Keratinocyte (primary cell): ENCODE results near the gene PRKAG2. TPM values are rescaled to one million over a fixed set of nuclear protein-coding genes. Genes with fewer than 3 reads are reported as not detected.

ENCODE experiments used
- DNase-seq: peaks from one replicate; pipeline ENCODE4 v3.0.0-alpha.2; 2011; ENCODE audit warnings: low read depth, missing footprints, low spot score
- FAIRE-seq: peaks from 2 replicates; lab custom pipeline; 2011; peaks lifted over from hg19 to GRCh38; lab: Jason Lieb, UNC
- H2AFZ ChIP-seq: 2 replicates; pipeline ENCODE4 v1.6.0; 2012; ENCODE audit warnings: low read length, control low read depth, inconsistent platforms; ENCODE audit not compliant: control insufficient read depth
- H3K27ac ChIP-seq: 2 replicates; pipeline ENCODE4 v1.5.1; 2011; ENCODE audit warnings: low read length; ENCODE audit not compliant: control insufficient read depth, insufficient read depth
- H3K27me3 ChIP-seq: 3 replicates; pipeline ENCODE4 v1.6.0; 2011; ENCODE audit warnings: low read length; ENCODE audit not compliant: control insufficient read depth, insufficient read depth; ENCODE audit errors: extremely low read depth
- H3K36me3 ChIP-seq, 2 experiments: 2 replicates in 1 of 2; 3 replicates in 1 of 2; pipeline ENCODE4 v1.5.1; 2011; ENCODE audit warnings: low read length in 2 of 2, mild to moderate bottlenecking in 1 of 2; ENCODE audit not compliant: control insufficient read depth in 2 of 2, insufficient read depth in 2 of 2; ENCODE audit errors: extremely low read depth in 1 of 2
- H3K4me1 ChIP-seq: 3 replicates; pipeline ENCODE4 v1.5.1; 2011; ENCODE audit warnings: low read length; ENCODE audit not compliant: control insufficient read depth, insufficient read depth; ENCODE audit errors: extremely low read depth
- H3K4me2 ChIP-seq: 3 replicates; pipeline ENCODE4 v1.6.0; 2011; ENCODE audit warnings: low read depth, low read length; ENCODE audit not compliant: control insufficient read depth, insufficient read depth; ENCODE audit errors: extremely low read depth
- H3K4me3 ChIP-seq, 3 experiments: fragments of 200-600 bp in 1 of 3; sonication (generic) in 1 of 3; 2 replicates in 2 of 3; 3 replicates in 1 of 3; pipeline ENCODE4 v1.5.1; 2011 to 2016; ENCODE audit warnings: low read length in 3 of 3, mild to moderate bottlenecking in 3 of 3, control low read depth in 2 of 3, inconsistent platforms in 1 of 3, low read depth in 1 of 3, mixed read lengths in 1 of 3, mixed run types in 1 of 3, moderate library complexity in 1 of 3; ENCODE audit not compliant: control insufficient read depth in 2 of 3, insufficient read depth in 2 of 3; ENCODE audit errors: extremely low read depth in 1 of 3
- H3K79me2 ChIP-seq: 2 replicates; pipeline ENCODE4 v1.6.0; 2012; ENCODE audit warnings: low read length; ENCODE audit not compliant: control insufficient read depth, insufficient read depth
- H3K9ac ChIP-seq: 3 replicates; pipeline ENCODE4 v1.6.0; 2011; ENCODE audit warnings: low read length; ENCODE audit not compliant: control insufficient read depth, insufficient read depth; ENCODE audit errors: extremely low read depth
- H3K9me1 ChIP-seq: 3 replicates; pipeline ENCODE4 v1.6.0; 2011; ENCODE audit warnings: low read length; ENCODE audit not compliant: control insufficient read depth, insufficient read depth; ENCODE audit errors: extremely low read depth
- H3K9me3 ChIP-seq: 2 replicates; pipeline ENCODE4 v1.5.1; 2012; ENCODE audit warnings: low read depth, low read length; ENCODE audit not compliant: control insufficient read depth
- H4K20me1 ChIP-seq: 3 replicates; pipeline ENCODE4 v1.6.0; 2011; ENCODE audit warnings: low read length; ENCODE audit not compliant: control insufficient read depth, insufficient read depth; ENCODE audit errors: extremely low read depth
- EZH2 ChIP-seq: IDR thresholded peaks from one replicate; pipeline ENCODE4 v1.6.1; 2012; ENCODE audit warnings: inconsistent platforms, mild to moderate bottlenecking, low read length, moderate library complexity
- dilution Hi-C: fragments of 300-500 bp; cut with MboI; formaldehyde crosslinking; loops from one replicate; pipeline ENCODE4 v1.7.0; 2020; ENCODE audit warnings: low sequenced_read_pairs; ENCODE audit not compliant: extremely low pct_ligation_motif_present
- polyA plus RNA-seq, 5 experiments: library from polyadenylated mRNA; depleted of rRNA in 3 of 5; stranded (reverse) in 3 of 5; stranded (forward) in 1 of 5; unstranded in 1 of 5; fragments of >200 nt; gene quantifications; 1 replicate in 1 of 5; 2 replicates in 3 of 5; 3 replicates in 1 of 5; pipeline versions ENCODE4 v1.2.1 to v1.2.3, GENCODE V29; 2011 to 2012; ENCODE audit warnings: missing spikeins in 2 of 5, low read depth in 1 of 5, low replicate concordance in 1 of 5
- TF ChIP-seq, protein P1 (sequence below), 3 experiments: IDR thresholded peaks in 1 of 3; conservative IDR thresholded peaks in 1 of 3; optimal IDR thresholded peaks in 1 of 3; 2 replicates in 2 of 3; 3 replicates in 1 of 3; pipeline versions ENCODE3 to v1.5.1; 2011; ENCODE audit warnings: low read length in 3 of 3, mild to moderate bottlenecking in 3 of 3, moderate library complexity in 2 of 3, control low read depth in 1 of 3, inconsistent platforms in 1 of 3; ENCODE audit not compliant: insufficient read depth in 2 of 3; ENCODE audit errors: extremely low read depth in 1 of 3

The PRKAG2 gene
- polyA plus RNA-seq, 1 donor (not counting 4 experiments of a cell fraction or from before 2014, with no cell fraction given), result 39.5 TPM

DNA sequence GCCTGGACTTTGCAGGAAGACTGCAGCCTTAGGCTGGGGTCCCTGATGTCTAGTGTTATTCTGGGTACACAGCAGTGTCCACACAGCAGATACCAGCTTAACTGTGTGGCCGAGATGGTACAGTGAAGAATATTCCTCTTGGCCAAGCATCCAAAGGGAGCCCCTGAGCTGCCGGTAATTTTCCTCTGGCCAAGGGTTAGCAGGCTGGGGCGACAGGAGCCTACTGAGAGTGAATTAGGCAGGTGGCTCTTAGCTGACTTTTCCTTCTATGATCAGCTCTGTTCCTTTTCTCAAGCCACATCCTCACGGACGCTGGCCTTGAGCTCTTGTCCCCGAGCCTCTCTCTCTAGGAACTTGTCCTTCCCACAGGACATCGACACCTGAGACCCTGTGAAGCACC, 29.8 kb downstream of the PRKAG2 start:
- no peaks in the 10 kb centered on the region for H3K36me3 ChIP-seq
- FAIRE-seq (no peak), DNase-seq (no peak)
- TF ChIP-seq EZH2, result no peak
- no peak overlapping the region for H2AFZ ChIP-seq
- H3K27ac ChIP-seq, result no peak overlapping the region
- no peak overlapping the region for H3K4me3 ChIP-seq
- no peaks in the 10 kb centered on the region for H3K9me3 ChIP-seq
- no peak overlapping the region for H3K4me2 ChIP-seq
- H3K27me3 ChIP-seq, result no peaks in the 10 kb centered on the region
- dilution Hi-C loops, result no loop called here
- H3K79me2 ChIP-seq, result no peaks in the 10 kb centered on the region
- no peaks in the 10 kb centered on the region for H4K20me1 ChIP-seq
- H3K4me1 ChIP-seq, result peaks cover 9% of the 10 kb centered on the region
- no peaks in the 10 kb centered on the region for H3K9me1 ChIP-seq
- no peak overlapping the region for H3K9ac ChIP-seq

DNA sequence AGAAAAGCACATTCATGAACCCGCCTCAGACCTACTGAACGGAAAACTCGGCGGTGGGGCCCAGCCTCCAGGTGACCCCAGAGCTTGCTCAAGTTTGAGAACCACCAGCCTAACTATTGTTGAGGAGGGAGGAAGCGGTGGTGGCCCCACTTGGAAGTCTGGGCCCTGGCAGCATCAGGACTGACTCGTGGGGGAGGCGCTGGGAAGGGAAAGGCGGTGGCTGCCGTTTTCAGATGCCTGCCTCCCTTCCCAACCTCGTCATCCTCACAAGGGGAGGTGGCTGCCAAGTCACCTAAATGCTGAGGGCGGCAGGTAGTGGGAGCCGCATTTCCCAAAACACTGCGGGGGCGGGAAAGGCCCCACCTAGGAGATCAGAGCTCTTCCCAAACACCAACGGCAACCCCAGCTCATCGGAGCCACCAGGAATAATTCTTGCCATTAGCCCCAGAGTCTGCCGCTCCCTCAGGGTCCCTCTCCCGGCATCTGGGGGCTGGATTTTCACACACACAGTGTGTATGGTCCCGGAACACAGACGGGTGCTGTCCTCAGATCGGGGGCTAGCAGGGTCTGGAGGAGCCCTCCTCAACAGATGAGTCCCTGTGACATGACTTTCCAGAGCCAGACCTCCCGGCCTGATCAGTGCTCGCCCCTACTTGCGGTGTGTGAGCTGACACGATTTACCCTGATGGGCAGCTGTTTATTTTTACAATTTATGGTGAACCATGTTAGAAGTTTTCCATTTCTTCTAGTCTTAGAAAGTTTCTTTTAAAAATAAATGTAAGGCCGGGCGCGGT, 31.3 kb downstream of the PRKAG2 start:
- TF ChIP-seq, protein P1, sequence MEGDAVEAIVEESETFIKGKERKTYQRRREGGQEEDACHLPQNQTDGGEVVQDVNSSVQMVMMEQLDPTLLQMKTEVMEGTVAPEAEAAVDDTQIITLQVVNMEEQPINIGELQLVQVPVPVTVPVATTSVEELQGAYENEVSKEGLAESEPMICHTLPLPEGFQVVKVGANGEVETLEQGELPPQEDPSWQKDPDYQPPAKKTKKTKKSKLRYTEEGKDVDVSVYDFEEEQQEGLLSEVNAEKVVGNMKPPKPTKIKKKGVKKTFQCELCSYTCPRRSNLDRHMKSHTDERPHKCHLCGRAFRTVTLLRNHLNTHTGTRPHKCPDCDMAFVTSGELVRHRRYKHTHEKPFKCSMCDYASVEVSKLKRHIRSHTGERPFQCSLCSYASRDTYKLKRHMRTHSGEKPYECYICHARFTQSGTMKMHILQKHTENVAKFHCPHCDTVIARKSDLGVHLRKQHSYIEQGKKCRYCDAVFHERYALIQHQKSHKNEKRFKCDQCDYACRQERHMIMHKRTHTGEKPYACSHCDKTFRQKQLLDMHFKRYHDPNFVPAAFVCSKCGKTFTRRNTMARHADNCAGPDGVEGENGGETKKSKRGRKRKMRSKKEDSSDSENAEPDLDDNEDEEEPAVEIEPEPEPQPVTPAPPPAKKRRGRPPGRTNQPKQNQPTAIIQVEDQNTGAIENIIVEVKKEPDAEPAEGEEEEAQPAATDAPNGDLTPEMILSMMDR (optimal IDR thresholded peaks at IDR 0.05 in 1 of 3, IDR thresholded peaks at IDR 0.05 in 1 of 3, conservative IDR thresholded peaks at IDR 0.05 in 1 of 3; ENCODE audit: extremely low read depth in 1 of 3, insufficient read depth in 2 of 3, low read length in 3 of 3), result no peak
- TF ChIP-seq EZH2, result no peak
- no peak overlapping the region for H3K4me3 ChIP-seq
- DNase-seq, result no peak
- no peak overlapping the region for H2AFZ ChIP-seq
- H3K9ac ChIP-seq, result no peak overlapping the region
- H3K36me3 ChIP-seq, result no peaks in the 10 kb centered on the region
- FAIRE-seq, result no peak
- no peaks in the 10 kb centered on the region for H3K27me3 ChIP-seq
- dilution Hi-C loops, result no loop called here
- H3K79me2 ChIP-seq, result no peaks in the 10 kb centered on the region
- H3K27ac ChIP-seq, result no peak overlapping the region
- no peak overlapping the region for H3K4me2 ChIP-seq
- H3K4me1 ChIP-seq, result no peaks in the 10 kb centered on the region
- no peaks in the 10 kb centered on the region for H3K9me1 ChIP-seq
- no peaks in the 10 kb centered on the region for H3K9me3 ChIP-seq
- H4K20me1 ChIP-seq, result no peaks in the 10 kb centered on the region
